ENCODE measurements around the gene HIRA. TPM values are rescaled to one million over a fixed set of nuclear protein-coding genes. Genes with fewer than 3 reads are reported as not detected.

The HIRA gene
- total RNA-seq, 4 donors from 2014 or later, result 18.8 to 31.6 (median 24.7) TPM

DNA sequence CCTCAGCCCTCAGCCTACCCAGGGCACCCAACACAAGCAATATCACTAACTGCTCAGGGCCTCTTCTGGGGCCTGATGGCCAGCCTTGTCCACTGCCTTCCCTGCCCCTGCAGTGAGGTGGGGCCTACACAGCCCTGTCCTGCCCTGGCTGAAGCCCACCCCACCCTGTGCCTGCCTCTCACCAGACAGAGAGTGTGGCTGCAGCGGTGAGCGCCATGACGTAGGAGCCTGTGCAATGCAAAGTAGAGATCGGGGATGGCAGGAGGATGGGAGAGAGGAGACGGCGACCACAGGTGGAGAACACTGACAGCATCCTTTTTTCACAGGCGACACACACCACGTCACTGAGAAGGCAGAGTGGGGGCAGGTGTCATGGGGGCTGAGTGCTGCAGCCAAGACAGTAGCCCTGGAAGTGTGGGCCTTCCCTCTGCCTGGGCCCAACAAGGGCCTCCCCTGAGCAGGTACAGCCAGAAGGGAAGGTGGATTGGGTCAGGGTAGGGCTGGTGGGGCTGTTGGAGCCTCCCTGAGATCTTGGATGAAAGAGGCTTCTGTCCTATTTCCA, 74.7 kb downstream of the HIRA start:
- TF ChIP-seq CTCF (IDR thresholded peaks at IDR 0.05) (no peak), EP300 (IDR thresholded peaks at IDR 0.05) (no peak), POLR2A (IDR thresholded peaks at IDR 0.05) (no peak)
- Histone ChIP-seq H3K27ac (no peak overlapping the region), H3K9me3 (no peaks in the 10 kb centered on the region), H3K27me3 (no peaks in the 10 kb centered on the region), H3K36me3 (peaks cover 5 to 100% (median 38%) of the 10 kb centered on the region in 3 donors), H3K4me3 (no peak overlapping the region), H3K4me1 (no peaks in the 10 kb centered on the region)
- WGBS, 2 donors, result 92 to 93% methylated on average over 8 of the region's 8 CpGs
- no peak for DNase-seq (ENCODE audit: low spot score in 2 of 2)

GRCh38 chr22:19355413-19356157, 75.9 kb downstream of the HIRA start:
- TF ChIP-seq EP300 (IDR thresholded peaks at IDR 0.05) (no peak), POLR2A (IDR thresholded peaks at IDR 0.05) (no peak), CTCF (IDR thresholded peaks at IDR 0.05) (no peak)
- Histone ChIP-seq H3K27ac (no peak overlapping the region), H3K36me3 (peaks cover 5 to 100% (median 48%) of the 10 kb centered on the region in 3 donors), H3K27me3 (no peaks in the 10 kb centered on the region), H3K9me3 (no peaks in the 10 kb centered on the region), H3K4me3 (no peak overlapping the region), H3K4me1 (no peaks in the 10 kb centered on the region)
- no peak for DNase-seq (ENCODE audit: low spot score in 2 of 2)
- 89 to 91% methylated on average over 6 to 7 of the region's 7 CpGs for WGBS, 2 donors

DNA sequence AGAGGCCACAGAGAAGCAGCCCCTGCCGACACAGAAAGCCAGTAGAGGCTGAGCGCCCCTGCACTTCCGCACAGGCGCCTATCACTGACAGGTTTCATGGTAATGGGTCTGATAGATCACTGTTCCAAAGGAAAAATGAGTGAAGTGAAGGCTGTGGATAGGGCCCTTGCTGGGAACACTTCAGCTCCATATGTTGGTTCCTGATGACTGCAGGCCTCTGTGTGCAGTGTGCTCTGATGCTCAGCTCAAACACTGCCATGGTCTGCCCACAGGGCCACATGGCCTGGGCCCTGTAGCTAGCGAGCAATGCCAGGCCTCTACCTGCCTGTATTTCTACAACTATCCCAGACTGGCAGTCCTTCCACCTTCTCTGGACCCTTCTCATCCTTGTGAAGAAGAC, 77.3 kb downstream of the HIRA start:
- H3K9me3 ChIP-seq, result no peaks in the 10 kb centered on the region
- TF ChIP-seq EP300 (IDR thresholded peaks at IDR 0.05) (no peak), POLR2A (IDR thresholded peaks at IDR 0.05) (no peak), CTCF (IDR thresholded peaks at IDR 0.05) (no peak)
- no peak for DNase-seq (ENCODE audit: low spot score in 2 of 2)
- peaks cover 5 to 100% (median 48%) of the 10 kb centered on the region in 3 donors for H3K36me3 ChIP-seq
- no peaks in the 10 kb centered on the region for H3K27me3 ChIP-seq
- H3K4me1 ChIP-seq, result no peaks in the 10 kb centered on the region
- 94 to 96% methylated on average over 5 of the region's 5 CpGs for WGBS, 2 donors
- no peak overlapping the region for H3K27ac ChIP-seq
- H3K4me3 ChIP-seq, result no peak overlapping the region

DNA sequence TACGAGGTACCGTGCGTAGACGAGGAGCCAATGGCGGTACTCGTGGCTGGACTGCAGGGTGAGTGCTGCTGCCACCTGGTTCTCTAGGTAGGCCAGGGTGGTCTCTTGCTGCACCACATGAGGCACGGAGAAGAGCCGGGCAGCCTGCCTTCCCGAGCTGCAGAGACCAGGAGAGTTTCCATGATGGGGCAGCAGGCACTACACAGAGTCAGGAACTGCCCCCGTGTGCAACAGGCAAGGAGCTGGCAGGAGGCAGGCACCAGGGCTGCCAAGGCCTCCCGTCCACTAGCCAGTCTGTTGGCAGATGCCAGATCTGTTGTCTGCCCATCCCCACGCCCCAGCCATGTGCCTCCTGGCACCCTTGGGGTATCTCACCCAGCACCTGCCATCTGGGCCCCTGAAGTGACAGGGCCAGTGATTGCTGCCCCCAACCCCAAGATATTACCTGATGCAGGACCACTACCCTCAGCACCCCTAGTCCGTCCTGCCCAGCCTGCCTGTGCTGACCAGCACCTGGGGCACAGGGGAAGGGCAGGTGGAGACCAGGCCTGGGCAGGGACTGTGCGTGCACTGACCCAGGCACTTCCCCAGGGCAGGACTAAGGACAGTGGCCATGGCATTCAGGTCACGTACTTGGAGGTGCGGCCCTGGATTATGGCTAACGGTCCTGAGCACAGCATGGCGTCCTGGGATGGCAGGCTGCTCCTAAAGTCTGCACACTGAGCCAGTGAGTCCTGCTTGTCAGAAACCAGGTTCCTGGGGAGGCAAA, 78.0 kb downstream of the HIRA start:
- Histone ChIP-seq H3K4me3 (no peak overlapping the region), H3K36me3 (peaks cover 0 to 100% (median 43%) of the 10 kb centered on the region in 3 donors), H3K27ac (no peak overlapping the region), H3K4me1 (no peaks in the 10 kb centered on the region), H3K27me3 (no peaks in the 10 kb centered on the region), H3K9me3 (no peaks in the 10 kb centered on the region)
- TF ChIP-seq CTCF (IDR thresholded peaks at IDR 0.05) (no peak), EP300 (IDR thresholded peaks at IDR 0.05) (no peak), POLR2A (IDR thresholded peaks at IDR 0.05) (no peak)
- 88 to 92% methylated on average over 14 to 17 of the region's 18 CpGs for WGBS, 2 donors
- DNase-seq (ENCODE audit: low spot score in 2 of 2), result no peak

- H3K36me3 ChIP-seq, result peaks cover 0 to 100% (median 43%) of the 10 kb centered on the region in 3 donors
- WGBS, 2 donors, result 90 to 91% methylated on average over 4 of the region's 4 CpGs
These were observed 78.8 kb downstream of the HIRA start for GRCh38 chr22:19352766-19353165.

More at GRCh38 chr22:19352766-19353165, 78.8 kb downstream of the HIRA start:
- TF ChIP-seq POLR2A (IDR thresholded peaks at IDR 0.05) (no peak), EP300 (IDR thresholded peaks at IDR 0.05) (no peak), CTCF (IDR thresholded peaks at IDR 0.05) (no peak)
- Histone ChIP-seq H3K27ac (no peak overlapping the region), H3K27me3 (no peaks in the 10 kb centered on the region), H3K9me3 (no peaks in the 10 kb centered on the region), H3K4me1 (no peaks in the 10 kb centered on the region), H3K4me3 (no peak overlapping the region)
- DNase-seq (ENCODE audit: low spot score in 2 of 2), result no peak
